Left lung (tissue), 10 donors: ENCODE results near the gene FLCN. TPM values are rescaled to one million over a fixed set of nuclear protein-coding genes. Genes with fewer than 3 reads are reported as not detected.
"Not testable (repeated sequence)": the region's sequence is repeated elsewhere in the genome, so short reads cannot be mapped to it uniquely, and the experiment has no call there.

Experiments used
- ATAC-seq: fragments of 200-7000 bp; cut with Tn5 transposase; one replicate; pipeline ENCODE4 v1.9.1; 2020; ENCODE audit warnings: moderate library complexity
- DNase-seq, 4 donors: peaks; one replicate each; pipeline ENCODE4 v3.0.0-alpha.2; 2013 to 2020
- H3K27ac ChIP-seq, 2 donors: fragments of 200-600 bp; sonication (generic) in 1 of 2; one replicate each; pipeline versions ENCODE4 v1.5.0 to v1.8.0; 2020 to 2021
- H3K27me3 ChIP-seq, 2 donors: fragments of 200-600 bp; sonication (generic) in 1 of 2; one replicate each; pipeline versions ENCODE4 v1.5.0 to v1.8.0; 2020 to 2021
- H3K36me3 ChIP-seq, 2 donors: fragments of 200-600 bp; sonication (generic) in 1 of 2; one replicate each; pipeline versions ENCODE4 v1.5.0 to v1.8.0; 2020 to 2021
- H3K4me1 ChIP-seq, 2 donors: fragments of 200-600 bp; one replicate each; pipeline ENCODE4 v1.8.0; 2021
- H3K4me3 ChIP-seq, 2 donors: fragments of 200-600 bp; sonication (generic) in 1 of 2; one replicate each; pipeline versions ENCODE4 v1.5.0 to v1.8.0; 2020 to 2021; ENCODE audit warnings: mild to moderate bottlenecking in 1 of 2
- H3K9me3 ChIP-seq, 2 donors: fragments of 200-600 bp; sonication (generic) in 1 of 2; one replicate each; pipeline versions ENCODE4 v1.5.0 to v1.8.0; 2020 to 2021
- CTCF ChIP-seq, 2 donors: fragments of 200-600 bp; sonication (generic) in 1 of 2; IDR thresholded peaks; one replicate each; pipeline versions ENCODE4 v1.5.0 to v1.8.0; 2021; ENCODE audit warnings: antibody characterized with exemption in 2 of 2
- intact Hi-C, 2 donors: fragments of 100-400 bp; cut with DNase I; formaldehyde crosslinking; loops; one replicate each; pipeline versions ENCODE4 v1.11.2 to v1.14.2; 2022
- polyA plus RNA-seq, 6 donors: library from polyadenylated mRNA; unstranded; fragments of 120-200 nt; gene quantifications; one replicate each; pipeline ENCODE4 v1.2.1, GENCODE V29; 2013; ENCODE audit not compliant: insufficient read length in 6 of 6
- total RNA-seq, 2 donors: library from RNA; stranded (reverse); fragmentation: NEBNext Ultra II Directional; extraction: Animal tissue kit (Norgen Biotek cat#: 25700); gene quantifications; one replicate each; pipeline ENCODE4 v1.2.1, GENCODE V29; 2021
- donor health status: DM: no; HTN: yes; CAD: no.
- donor health status: DM: no; HTN: no; CAD: no.

FLCN gene
- total and polyA plus RNA-seq, 8 donors: 39.6 to 80.1 (median 50.8) TPM

- Histone ChIP-seq H3K4me3 (peak overlapping the region in 1 of 2 donors; percentile 100), H3K9me3 (no peaks in the 10 kb centered on the region), H3K27ac (no peak overlapping the region), H3K27me3 (no peaks in the 10 kb centered on the region), H3K4me1 (peaks cover 20 to 49% of the 10 kb centered on the region in 2 donors), H3K36me3 (peaks cover 0 to 17% of the 10 kb centered on the region in 2 donors)
- ATAC-seq (no peak), DNase-seq (no peak)
- intact Hi-C loops: no loop called here
- no peak for TF ChIP-seq CTCF (IDR thresholded peaks at IDR 0.05)
Observed at GRCh38 chr17:17279316-17279715, 42.3 kb upstream of the FLCN start.

GRCh38 chr17:17277431-17277830 lies 40.5 kb upstream of the FLCN start:
- DNase-seq, H3K9me3 ChIP-seq, H3K27me3 ChIP-seq, ATAC-seq, H3K4me3 ChIP-seq, intact Hi-C loops, H3K27ac ChIP-seq: not testable (repeated sequence)
- peaks cover 20 to 49% of the 10 kb centered on the region in 2 donors for H3K4me1 ChIP-seq
- peaks cover 0 to 36% of the 10 kb centered on the region in 2 donors for H3K36me3 ChIP-seq

- peaks cover 20 to 49% of the 10 kb centered on the region in 2 donors for H3K4me1 ChIP-seq
- peak overlapping the region in 1 of 2 donors; percentile 51 for H3K27ac ChIP-seq
- TF ChIP-seq CTCF (IDR thresholded peaks at IDR 0.05): no peak
- intact Hi-C loops: no loop called here
- H3K9me3 ChIP-seq: no peaks in the 10 kb centered on the region
- no peaks in the 10 kb centered on the region for H3K27me3 ChIP-seq
- peaks cover 0 to 49% of the 10 kb centered on the region in 2 donors for H3K36me3 ChIP-seq
- ATAC-seq (no peak), DNase-seq (no peak)
- H3K4me3 ChIP-seq: no peak overlapping the region
Observed at GRCh38 chr17:17275971-17276370, 39.0 kb upstream of the FLCN start.

- DNase-seq: no peak
- TF ChIP-seq CTCF (IDR thresholded peaks at IDR 0.05): no peak
- Histone ChIP-seq H3K27me3 (no peaks in the 10 kb centered on the region), H3K27ac (no peak overlapping the region), H3K4me3 (no peak overlapping the region), H3K9me3 (no peaks in the 10 kb centered on the region), H3K36me3 (peaks cover 3 to 98% of the 10 kb centered on the region in 2 donors), H3K4me1 (no peaks in the 10 kb centered on the region)
- intact Hi-C loops: no loop called here
- no peak for ATAC-seq
Observed at GRCh38 chr17:17269926-17270773, 33.2 kb upstream of the FLCN start.

- H3K4me3 ChIP-seq: no peak overlapping the region
- no peak for TF ChIP-seq CTCF (IDR thresholded peaks at IDR 0.05)
- no peaks in the 10 kb centered on the region for H3K4me1 ChIP-seq
- intact Hi-C loops: no loop called here
- DNase-seq: peak in 2 of 4 donors; percentile 31 to 41
- H3K27me3 ChIP-seq: no peaks in the 10 kb centered on the region
- peak; percentile 94 for ATAC-seq
- H3K36me3 ChIP-seq: peaks cover 3 to 98% of the 10 kb centered on the region in 2 donors
- no peaks in the 10 kb centered on the region for H3K9me3 ChIP-seq
- H3K27ac ChIP-seq: no peak overlapping the region
Observed at GRCh38 chr17:17264430-17264829, 27.5 kb upstream of the FLCN start.
